ENCODE results near the gene HTRA1.

DNA sequence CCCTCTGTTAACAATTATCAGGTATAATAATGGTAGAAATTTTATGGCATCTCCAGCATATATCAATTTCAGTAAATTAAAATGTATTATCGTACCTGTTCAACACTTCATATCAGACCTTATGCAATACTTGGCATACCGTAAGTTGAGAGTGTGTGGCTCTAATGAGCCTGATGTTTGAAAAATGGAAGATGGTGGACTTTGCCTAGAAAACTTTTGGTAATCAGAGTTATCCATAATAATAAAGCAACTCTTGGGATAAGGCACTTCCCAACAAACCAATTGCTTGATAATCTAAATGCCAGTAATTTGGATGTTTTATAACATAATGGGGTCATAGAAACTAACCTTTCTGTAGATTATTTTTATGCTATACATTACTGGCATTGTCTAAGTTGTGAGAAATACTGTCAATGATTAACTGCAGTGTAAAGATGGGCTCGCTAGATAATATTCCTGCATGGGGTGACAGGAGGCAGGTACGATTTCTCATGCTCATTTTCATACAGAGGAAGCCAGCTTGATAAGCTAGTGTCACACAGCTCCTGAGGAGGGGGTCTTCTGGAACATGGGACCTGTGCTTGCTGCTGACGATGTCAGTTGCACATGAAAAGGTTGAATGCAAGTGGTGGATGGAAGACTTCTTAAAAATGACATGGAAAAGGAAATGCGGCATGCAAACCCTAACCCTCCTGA, 71.4 kb downstream of the HTRA1 start:
- TF ChIP-seq, protein P1, sequence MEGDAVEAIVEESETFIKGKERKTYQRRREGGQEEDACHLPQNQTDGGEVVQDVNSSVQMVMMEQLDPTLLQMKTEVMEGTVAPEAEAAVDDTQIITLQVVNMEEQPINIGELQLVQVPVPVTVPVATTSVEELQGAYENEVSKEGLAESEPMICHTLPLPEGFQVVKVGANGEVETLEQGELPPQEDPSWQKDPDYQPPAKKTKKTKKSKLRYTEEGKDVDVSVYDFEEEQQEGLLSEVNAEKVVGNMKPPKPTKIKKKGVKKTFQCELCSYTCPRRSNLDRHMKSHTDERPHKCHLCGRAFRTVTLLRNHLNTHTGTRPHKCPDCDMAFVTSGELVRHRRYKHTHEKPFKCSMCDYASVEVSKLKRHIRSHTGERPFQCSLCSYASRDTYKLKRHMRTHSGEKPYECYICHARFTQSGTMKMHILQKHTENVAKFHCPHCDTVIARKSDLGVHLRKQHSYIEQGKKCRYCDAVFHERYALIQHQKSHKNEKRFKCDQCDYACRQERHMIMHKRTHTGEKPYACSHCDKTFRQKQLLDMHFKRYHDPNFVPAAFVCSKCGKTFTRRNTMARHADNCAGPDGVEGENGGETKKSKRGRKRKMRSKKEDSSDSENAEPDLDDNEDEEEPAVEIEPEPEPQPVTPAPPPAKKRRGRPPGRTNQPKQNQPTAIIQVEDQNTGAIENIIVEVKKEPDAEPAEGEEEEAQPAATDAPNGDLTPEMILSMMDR (conservative IDR thresholded peaks at IDR 0.05; ENCODE audit: low read depth, low read length) = no peak
- TF ChIP-seq EZH2 (IDR thresholded peaks at IDR 0.05; ENCODE audit: borderline replicate concordance, low read depth, low read length, poor library complexity, severe bottlenecking) = no peak
